Stimulated activated CD8-positive, alpha-beta memory T cell treated with anti-CD3 and anti-CD28 coated beads, Interleukin-15, amount 100 ng/mL, for 48 hours (primary cell): ENCODE data around the gene CLINT1.

ENCODE experiments used
- DNase-seq, 2 donors: peaks; one replicate each; pipeline ENCODE4 v3.0.0-alpha.2; 2020; ENCODE audit warnings: low read depth in 2 of 2

Gene CLINT1

GRCh38 chr5:157820593-157821252, 38.2 kb downstream of the CLINT1 start:
- no peak for DNase-seq

- DNase-seq: no peak
These were observed 39.3 kb downstream of the CLINT1 start for GRCh38 chr5:157819502-157820115.

- no peak for DNase-seq
These were observed 40.6 kb downstream of the CLINT1 start for GRCh38 chr5:157818368-157818767.

GRCh38 chr5:157817928-157818327, 41.0 kb downstream of the CLINT1 start:
- no peak for DNase-seq

GRCh38 chr5:157817387-157817702, 41.6 kb downstream of the CLINT1 start:
- no peak for DNase-seq

GRCh38 chr5:157816682-157817386, 42.1 kb downstream of the CLINT1 start:
- DNase-seq: no peak

- DNase-seq: no peak
These were observed 46.9 kb downstream of the CLINT1 start for GRCh38 chr5:157812086-157812485.

- DNase-seq: no peak
These were observed 50.9 kb downstream of the CLINT1 start for GRCh38 chr5:157808043-157808442.

- no peak for DNase-seq
These were observed 56.2 kb downstream of the CLINT1 start for GRCh38 chr5:157802736-157803135.

GRCh38 chr5:157800137-157800536, 58.8 kb downstream of the CLINT1 start:
- DNase-seq: no peak

GRCh38 chr5:157799578-157799977, 59.4 kb downstream of the CLINT1 start:
- DNase-seq: no peak

GRCh38 chr5:157793301-157793700, 65.6 kb downstream of the CLINT1 start:
- DNase-seq: no peak

- DNase-seq: no peak
These were observed 73.1 kb downstream of the CLINT1 start for GRCh38 chr5:157785801-157786200.

GRCh38 chr5:157779221-157779620, 79.7 kb downstream of the CLINT1 start:
- no peak for DNase-seq

- DNase-seq: no peak
These were observed 80.7 kb downstream of the CLINT1 start for GRCh38 chr5:157778121-157778805.

- DNase-seq: no peak
These were observed 86.8 kb downstream of the CLINT1 start for GRCh38 chr5:157772127-157772526.

- no peak for DNase-seq
These were observed 88.3 kb downstream of the CLINT1 start for GRCh38 chr5:157770665-157771064.

GRCh38 chr5:157767689-157768088, 91.3 kb downstream of the CLINT1 start:
- no peak for DNase-seq

- no peak for DNase-seq
These were observed 92.0 kb downstream of the CLINT1 start for GRCh38 chr5:157766902-157767301.

GRCh38 chr5:157766442-157766841, 92.5 kb downstream of the CLINT1 start:
- DNase-seq: no peak

GRCh38 chr5:157764531-157764930, 94.4 kb downstream of the CLINT1 start:
- no peak for DNase-seq
